Activated T-helper 1 cell treated with anti-CD3 and anti-CD28 coated beads, Interleukin-2, amount 50 U/mL, for 16 hours (primary cell): ENCODE results near the gene STARD4.

Experiments used
- DNase-seq, 2 donors: peaks; one replicate each; pipeline ENCODE4 v3.0.0-alpha.2; 2020; ENCODE audit warnings: low read depth in 1 of 2, low spot score in 1 of 2

The STARD4 gene

DNA sequence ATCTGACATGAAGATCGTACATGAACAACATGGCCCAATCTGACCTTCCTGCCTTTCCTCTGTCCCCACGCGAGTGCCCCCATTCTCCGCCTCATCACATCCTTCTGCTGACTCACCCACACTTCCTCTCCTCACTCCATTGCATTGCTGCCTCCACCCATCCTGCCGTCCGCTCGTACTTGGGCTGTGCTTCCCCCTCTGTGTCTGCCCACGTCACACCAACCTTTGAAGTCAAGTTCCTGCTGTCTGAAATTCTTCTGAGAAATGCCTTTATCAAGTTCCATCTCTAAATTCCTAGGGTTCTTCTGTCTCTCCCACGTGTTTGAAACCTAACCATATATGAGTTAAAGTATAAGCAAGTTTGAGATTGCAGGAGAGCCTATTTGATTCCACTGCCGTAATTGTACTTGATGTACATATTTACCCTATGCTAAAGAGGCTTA lies 18.0 kb upstream of the STARD4 start:
- DNase-seq: peak; percentile 51 to 66

DNA sequence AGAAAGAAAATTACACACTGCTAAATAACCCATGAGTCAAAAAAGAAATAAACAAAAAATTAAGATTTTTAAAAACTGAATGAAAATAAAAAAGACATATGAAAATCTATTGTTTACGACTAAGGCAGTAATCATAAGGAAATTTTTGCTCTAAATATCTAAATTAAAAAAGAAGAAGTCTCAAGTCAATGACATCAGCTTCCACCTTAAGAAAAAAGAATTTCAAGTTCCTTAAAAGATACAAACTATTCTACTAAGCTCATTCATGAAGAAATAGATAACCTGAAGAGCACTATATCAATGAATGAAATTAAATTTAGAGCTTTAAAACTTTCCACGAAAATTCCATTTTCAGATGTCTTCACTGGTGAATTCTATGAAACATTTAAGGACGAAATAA lies 15.7 kb upstream of the STARD4 start:
- DNase-seq: no peak

DNA sequence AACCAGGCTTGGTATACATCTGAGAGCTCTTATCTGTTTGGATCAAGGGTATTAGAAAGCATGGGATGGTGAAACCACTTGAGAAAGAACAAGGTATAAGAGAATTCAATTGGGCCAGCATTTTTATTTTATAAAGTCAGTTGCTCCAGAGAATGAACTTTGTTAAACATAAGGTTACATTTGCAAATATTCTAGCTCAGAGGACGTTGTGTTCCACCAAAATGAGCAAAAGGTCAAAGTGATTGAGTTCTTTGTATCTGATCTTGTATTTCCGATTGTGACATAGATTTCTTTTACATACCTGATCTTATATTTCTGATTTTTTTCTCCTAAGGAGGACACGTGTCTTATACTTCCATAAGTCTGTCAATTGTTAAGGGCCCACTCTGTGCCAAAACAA lies 8.6 kb upstream of the STARD4 start:
- no peak for DNase-seq

DNA sequence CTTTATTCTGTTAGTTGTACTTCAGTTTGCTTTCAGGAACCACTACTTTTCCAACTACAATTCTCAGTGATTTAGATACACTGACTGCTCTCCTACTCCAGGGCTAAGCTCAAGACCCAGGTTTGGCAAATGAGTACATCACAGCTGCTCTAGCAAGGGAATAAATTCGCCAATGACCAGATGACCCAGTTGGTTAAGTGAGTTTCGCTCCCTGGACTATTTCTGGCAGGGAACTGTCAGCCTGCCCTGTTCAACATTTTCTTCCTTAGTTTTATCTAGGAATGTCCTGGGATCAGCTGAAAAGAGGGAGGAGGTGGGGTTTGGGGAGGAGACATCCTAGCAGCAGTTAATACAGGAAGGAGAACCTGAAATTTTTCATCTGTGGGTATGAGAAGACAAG lies 6.4 kb upstream of the STARD4 start:
- DNase-seq: no peak

DNA sequence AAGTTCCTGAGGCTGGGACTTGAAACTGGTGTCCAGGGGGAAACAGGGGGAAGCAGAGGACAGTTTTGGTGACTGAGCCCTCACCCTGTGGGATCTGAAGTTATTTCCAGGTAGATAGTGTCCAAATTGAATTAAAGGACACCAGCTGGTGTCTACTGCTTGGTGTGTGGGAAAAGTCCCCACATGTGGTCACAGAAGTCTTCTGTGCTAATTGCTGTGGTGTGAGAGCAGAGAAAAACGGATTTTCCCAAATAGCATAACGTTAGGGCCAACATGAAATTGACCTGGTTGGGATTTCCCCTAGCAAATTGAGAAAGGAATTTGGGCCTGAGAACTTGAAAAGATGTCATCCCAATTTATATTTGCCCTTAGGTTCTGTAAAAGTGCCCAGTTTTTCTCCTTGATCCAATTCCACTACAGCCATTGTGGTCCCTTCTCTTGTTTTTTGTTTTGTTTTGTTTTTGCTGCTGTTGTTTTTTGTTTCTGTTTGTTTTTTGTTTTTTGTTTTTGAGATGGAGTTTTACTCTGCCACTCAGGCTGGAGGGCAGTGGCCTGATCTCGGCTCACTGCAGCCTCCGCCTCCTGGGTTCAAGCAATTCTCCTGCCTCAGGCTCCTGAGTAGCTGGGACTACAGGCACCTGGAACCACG lies 5.6 kb upstream of the STARD4 start:
- DNase-seq: no peak

DNA sequence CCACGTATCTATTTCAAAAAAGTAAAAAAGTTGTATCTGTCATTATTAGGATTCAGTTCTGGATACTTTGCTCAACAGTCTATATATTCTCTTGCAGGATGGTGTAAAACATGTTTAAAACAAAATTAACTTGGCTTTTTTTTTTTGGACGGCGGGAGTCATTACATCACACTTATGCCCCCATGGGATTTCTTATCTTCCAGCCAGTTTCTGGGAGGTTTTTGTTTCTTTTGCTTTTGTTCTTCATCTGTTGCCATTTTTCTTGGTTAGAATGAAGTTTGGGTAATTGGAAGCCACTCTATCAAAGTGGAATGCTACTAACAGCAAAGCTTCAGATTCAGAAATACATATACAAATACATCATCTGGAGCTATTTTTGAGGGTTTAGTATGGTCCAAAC lies 1.8 kb upstream of the STARD4 start:
- DNase-seq: no peak

DNA sequence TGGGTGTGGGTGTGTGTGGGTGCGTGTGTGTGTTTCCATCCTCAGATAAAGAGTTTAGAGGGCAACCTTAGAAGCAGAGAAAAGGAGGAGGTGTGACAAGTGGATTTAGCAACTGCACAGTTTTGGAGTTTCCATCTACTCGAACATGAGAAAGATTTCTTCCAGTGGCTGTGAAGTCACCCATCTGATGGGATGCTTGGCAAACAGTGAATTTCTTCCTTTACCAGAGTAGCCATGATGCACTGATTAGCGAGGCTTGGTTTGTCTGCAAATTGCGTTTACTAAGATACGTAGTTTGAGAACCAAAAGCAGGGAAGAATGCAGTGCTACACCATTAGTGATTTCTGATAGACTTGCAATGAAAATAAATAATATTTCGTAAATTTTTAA lies 791 bp upstream of the STARD4 start:
- no peak for DNase-seq

DNA sequence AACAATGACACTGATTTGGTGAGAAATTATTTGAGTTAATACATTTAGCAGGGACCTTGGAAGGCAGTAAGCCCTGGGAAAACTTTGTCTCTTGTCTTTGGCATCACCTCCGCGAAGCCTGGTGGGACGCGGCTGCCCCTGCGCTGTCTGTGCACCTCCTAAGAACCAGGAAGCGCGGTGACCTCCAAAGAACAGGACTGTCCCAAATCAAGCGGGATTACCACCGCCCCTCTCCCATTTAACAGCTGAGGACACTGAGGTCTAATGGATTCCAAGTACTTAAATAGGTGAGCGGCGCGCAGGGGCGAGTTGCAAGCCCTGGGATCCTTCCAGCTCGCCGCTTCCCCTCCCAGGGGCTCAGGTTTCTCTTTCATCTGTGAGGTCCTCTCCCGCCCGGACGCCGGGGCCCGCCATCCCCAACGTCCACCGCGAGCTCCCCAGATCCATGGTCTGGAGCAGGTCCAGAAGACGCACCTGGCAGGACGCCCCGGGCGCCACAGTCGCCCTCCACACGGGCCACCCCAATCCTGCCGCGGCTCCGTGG lies 432 bp downstream of the STARD4 start:
- DNase-seq: no peak

DNA sequence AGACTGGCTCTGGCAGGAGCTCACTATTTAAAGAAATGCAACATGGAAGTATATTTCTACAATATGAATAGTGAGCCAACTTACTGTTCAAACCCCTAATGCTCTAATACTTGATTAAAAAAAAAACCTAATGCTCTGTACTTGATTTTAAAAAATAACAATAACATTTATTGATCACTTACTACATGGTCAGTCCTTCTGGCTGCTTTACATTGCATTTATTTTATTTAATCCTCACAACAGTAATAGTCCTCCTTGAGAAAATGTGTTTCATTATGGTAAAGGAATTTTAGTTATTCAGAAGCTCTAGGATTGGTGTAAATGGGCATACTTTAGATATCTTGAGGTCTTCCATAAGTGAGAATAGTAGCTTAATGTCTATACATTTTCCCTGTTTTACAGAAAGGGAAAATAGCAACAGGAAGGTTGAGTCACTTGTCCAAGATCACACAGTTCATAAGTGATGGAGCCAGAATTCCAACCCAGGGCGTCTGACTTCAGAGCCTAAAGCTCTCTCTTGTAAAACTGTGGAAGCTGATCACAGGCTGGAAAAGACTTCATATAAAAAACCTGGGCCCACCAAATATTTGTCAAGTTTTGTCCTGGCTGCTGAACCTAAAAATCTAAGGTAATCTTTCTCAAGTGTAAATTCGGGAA lies 1.0 kb downstream of the STARD4 start:
- no peak for DNase-seq

DNA sequence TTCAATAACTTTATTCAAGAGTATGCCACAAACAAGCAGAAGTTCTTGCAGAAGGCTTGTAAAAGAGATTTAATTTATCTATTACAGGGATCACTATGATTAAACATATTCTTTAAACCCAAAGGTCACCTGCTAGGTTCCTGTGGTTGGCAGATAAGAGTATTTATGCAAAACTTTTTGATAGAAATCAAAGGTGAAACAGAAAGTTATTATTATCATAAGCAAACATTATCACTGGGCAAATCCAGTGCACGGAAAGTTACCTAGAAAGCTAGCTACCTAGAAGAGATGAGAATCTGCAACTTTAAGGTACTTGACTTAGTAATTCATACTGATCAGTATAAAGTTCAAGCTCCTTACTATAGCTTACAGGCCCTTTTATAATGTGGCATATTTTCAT lies 3.2 kb downstream of the STARD4 start:
- no peak for DNase-seq

DNA sequence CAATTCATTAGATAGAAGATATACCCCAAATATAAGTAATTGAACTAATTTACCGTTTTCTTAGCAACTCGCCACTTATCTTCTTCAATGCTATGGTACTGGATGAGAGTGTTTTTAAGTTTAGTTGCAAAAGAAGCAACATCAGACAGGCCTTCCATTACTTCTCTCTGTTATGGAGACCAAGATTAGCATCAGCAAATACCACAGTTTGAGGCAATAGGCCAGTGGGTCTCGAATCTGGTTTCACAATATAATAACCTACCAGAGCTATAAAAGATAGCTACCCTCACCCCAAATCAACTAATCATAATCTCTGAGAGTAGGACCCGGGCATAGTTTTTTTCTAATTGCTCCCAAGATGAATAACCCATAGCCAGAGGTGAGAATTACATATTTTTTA lies 5.1 kb downstream of the STARD4 start:
- DNase-seq: no peak

DNA sequence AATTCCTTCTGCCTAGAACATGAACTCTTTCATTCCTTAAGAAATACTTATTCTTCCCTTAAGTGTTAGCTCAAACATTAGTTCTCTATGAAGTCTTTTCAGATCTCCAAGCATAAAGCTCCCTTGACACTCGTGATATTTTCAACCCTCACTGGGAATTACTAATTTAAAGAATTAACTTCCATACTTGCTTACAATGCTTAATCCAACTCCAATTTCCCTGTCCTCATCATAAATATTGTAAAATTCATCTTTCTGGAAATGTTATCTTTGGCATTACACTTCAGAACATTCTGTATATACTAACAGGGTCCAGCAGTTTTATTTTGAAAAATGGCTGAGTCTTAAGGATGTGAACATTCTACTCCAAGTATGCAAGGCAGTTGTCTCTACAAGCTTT lies 7.2 kb downstream of the STARD4 start:
- DNase-seq: no peak

DNA sequence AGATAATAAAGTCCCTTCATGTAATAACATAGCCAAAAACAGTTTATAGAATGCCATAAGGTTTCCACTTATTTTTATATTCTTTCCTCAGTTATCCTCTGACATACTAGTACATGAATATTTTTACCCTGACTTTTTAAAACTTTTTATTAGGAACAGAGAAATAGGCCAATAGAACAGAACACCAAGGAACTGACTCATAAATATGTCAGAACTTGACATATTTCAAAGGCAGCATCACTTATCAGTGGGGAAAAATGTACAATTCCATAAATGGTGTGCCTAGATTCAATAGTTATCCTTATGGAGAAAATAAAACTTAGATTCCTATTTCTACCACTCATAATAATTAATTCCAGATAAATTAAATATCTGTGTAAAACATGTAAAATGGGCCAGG lies 9.4 kb downstream of the STARD4 start:
- DNase-seq: no peak

DNA sequence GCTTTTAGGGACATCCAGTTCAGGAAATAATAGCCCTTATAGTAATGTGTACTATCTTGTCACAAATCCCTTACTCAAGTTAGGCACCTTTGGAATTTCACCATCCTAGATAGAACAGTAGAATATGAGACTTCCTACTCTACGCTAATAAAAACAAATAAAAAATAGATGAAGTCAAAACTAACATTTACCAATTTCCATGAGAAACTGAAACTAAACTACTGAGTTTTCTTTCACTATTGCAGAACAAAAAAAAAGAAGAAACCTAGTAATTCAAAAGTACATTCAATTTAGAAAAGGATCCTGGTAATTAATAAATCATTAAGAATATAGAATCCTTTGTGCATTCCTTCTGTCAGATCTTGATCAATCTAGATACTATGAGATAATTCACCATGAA lies 14.0 kb downstream of the STARD4 start:
- no peak for DNase-seq

DNA sequence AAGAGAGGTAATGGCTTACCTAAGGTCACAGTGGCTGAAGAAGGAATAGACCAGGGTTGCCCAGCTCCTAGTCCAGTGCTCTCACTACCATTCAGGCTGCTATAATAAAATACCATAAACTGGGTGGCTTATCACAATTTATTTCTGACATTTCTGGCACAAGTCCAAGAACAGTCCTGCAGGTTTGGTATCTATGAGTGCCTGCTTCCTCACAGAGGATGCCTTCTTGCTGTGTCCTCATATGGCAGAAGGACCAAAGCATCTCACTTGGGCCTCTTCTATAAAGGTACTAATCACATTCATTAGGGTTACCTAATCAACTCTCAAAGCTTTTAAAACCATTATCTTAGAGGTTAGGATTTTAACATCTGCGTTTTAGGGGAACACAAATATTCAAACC lies 17.2 kb downstream of the STARD4 start:
- no peak for DNase-seq

DNA sequence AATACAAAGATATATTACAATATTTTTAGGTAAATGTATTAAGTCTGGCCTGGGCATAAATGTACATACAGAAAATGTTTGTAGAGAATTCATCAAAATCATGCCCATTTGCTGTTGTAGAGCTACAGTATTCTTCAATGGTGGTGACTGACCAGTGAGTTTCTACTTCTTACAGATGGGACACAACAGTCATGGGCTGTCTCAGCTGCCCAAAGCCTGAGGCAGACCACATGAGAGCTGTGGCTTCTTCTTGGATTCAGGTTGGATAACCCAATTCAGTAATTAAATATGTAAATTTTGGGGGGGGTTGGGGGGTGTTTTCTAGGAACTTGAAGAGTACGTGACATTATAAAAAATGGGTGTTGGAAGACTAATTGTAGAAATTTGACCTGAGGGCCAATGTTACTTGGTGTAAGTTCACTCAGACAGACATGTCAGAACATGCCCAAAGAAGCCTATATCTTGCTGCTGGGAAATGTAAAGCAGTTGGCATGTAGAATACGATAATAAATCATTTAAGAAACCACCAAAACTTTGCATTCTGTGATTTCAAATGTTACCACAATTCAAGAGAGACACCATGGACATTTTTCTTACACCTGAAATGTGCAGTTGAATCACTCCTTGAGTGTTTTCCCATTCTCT lies 17.9 kb downstream of the STARD4 start:
- no peak for DNase-seq

DNA sequence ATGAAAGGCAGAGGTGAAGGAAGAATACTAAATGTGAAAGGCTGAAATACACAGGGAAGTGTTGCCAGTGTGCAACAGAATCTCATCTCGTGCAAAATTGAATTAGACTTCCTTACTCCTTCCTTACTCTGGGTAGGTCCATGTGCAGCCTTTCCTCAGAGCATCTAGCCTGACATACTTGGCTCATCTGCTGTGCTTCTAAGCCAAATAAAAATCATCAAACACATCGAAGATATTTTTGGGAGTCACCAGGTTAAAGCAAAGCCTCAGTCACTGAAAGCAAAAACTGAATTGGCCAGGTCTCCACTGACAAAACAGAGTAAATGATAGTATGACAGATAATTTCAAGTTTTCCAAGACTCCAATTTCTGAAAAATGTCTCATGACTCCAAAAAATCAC lies 19.3 kb downstream of the STARD4 start:
- no peak for DNase-seq

DNA sequence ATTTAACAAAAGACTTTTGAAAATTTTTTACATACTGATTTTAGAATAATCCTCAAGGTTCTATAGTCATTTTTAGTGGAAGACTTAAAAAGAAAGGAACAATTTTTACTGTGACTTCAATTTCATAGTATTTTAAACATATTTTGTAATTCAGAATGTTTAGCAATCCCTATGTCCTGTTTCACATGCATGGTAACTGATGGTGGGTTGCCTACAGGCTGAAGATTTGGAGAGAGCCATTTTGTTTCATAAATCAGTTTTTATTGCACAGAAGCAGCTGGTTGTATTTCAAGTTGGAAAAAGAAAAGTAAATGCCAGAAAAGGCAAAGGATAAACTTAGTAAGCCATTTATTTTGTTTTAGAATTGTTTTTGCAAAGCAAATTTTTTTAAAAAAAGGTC lies 24.0 kb downstream of the STARD4 start:
- no peak for DNase-seq

DNA sequence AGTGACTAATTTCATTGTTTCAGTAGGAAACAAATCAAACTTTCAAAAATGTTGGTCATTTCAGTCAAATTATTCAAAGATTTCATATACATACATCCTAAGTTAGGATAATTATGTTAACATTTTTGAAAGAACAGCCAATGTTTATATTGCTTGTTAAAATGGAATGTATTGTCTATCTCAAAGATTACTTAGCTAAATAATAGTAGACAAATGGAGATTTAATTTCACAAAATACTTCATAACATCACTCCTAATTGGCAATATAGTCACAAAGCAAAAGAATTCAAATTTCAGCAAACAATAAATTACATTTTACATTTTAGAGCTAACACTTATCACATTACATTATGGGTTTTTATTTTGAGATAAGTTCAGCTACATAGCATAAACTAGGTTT lies 25.4 kb downstream of the STARD4 start:
- DNase-seq: no peak

DNA sequence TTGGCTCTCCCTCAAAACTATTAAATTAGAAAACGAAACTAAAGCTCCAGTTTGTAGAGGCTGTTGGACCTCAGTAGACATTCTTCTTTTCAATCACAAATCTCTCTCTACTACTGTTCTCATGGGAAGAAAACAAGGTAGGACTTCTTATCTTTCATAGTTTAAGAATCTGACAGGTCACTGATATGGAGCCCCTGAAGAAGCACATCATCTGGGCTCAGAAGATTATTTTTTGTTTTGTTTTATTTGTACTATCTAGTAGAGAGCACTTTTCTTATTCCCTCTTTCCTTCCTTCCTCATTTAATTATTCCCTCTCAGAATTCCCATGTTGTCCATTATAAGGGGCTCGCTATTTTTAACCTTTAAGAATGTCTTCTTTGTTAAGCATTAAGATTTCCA lies 26.3 kb downstream of the STARD4 start:
- DNase-seq: no peak

DNA sequence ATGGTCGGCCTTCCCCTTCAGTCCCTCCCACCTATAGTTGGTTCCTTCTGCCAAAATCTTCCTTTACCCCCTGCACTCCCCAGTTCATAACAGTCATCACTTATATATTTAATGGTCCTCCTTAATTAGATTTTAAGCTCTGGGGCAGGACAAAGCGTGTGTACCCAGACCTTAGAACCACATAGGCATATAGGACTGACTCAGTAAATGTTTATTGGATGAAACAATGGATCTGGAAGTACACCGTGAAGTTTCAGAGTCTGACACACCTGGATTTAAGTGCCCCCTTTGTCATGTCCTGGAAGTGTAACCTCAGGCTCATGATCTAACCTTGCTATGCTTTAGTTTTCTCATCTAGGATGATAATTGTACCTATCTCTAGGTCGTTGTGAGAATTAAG lies 32.0 kb downstream of the STARD4 start:
- DNase-seq: no peak

DNA sequence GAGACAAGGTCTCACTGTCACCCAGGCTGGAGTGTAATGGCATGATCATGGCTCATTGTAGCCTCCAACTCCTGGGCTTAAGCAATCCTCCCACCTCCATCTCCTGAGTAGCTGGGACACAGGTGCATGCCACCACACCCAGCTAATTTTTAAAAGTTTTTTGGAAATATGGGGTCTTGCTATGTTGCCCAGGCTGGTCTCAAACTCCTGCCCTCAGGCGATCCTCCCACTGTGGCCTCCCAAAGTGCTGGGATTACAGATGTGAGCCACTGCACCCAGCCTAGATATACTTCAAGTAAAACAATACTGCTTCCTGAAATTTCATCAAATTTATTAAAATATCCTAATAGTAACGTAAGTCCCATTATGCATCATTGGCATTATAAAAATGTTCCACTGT lies 33.4 kb downstream of the STARD4 start:
- no peak for DNase-seq

DNA sequence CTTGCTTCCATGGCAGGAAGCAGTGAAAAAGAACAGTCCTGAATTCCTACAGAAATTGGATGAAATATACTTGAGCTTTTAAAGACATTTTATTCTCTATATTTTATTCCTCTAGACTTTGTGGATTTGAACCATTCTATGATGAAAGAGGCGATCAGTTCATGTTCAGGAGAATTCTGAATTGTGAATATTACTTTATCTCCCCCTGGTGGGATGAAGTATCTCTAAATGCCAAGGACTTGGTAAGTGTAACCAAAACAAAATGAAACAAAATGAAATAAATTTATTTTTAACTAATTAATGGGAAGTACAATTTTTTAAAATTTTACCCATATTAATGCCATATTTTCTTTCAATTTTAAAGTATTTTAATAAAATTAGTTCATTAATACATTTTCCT lies 34.1 kb downstream of the STARD4 start:
- DNase-seq: no peak
